ENCODE measurements around the gene TMEM242. TPM values are rescaled to one million over a fixed set of nuclear protein-coding genes. Genes with fewer than 3 reads are reported as not detected.

The TMEM242 gene
- total and polyA plus RNA-seq, 10 of the 15 experiments (the other 5 are each of a cell fraction or from before 2014, with no cell fraction given): 2.8 to 9.8 (median 5.5) TPM

DNA sequence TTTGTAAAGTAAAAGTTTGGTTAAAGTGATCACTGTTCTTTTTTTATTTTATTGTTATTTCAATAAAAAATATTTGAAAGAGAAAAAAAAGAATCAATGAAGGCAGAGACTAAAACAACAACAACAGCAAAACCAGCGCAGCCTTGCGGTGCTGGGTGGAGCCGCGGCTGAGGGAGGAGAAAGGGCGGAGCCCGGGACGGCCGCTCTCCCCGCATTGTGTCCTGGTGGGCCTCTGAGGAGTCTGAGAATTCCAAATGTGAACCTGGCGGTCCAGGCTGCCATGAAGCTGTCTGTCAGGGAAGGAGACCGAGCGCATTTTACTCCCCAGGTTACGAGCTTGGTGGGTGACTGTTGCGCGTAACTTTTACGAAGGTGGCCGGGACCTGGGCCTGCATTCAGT lies 43.2 kb downstream of the TMEM242 start (continued):
- no peak for TF ChIP-seq RCOR1 (conservative IDR thresholded peaks at IDR 0.05; ENCODE audit: low read depth, low read length)
- TF ChIP-seq PAX8 (IDR thresholded peaks at IDR 0.05): no peak

DNA sequence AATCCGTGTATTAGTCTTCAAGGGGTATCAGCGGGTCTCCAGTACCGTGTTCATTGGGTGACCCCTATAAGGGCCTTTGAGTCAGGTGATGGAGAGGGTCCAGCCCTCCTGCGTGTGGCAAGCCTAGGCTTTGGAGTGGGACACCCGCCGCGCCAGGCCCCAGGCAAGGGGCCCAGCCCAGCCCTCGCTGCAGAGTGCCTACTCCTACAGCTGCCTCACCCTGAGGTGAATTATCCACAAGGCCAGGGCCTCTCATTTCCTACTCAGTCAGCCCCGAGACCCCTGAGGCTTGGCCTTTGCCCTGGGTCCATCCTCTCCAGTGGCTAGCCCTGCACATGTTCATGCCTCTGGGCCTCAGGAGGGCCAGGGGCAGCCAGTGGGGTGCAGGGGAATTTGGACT lies 45.1 kb downstream of the TMEM242 start:
- BruUV-seq (replicated peaks): no TSS peak
- 68% methylated on average over 9 of the region's 9 CpGs for WGBS (ENCODE audit: insufficient coverage, insufficient replicate concordance, low lambda C conversion rate, missing lambda C conversion rate)
- in situ Hi-C loops (cut with MboI): no loop called here
- FAIRE-seq: no peak
- no peaks in the 10 kb centered on the region for H3K27me3 ChIP-seq (replicated peaks in 1 of 2; ENCODE audit: control insufficient read depth in 2 of 2, insufficient read depth in 2 of 2, low read length in 1 of 2)
- TF ChIP-seq RUNX3 (IDR thresholded peaks at IDR 0.05; ENCODE audit: low read length) (no peak), ZNF207 (IDR thresholded peaks at IDR 0.05; ENCODE audit: borderline replicate concordance) (no peak), STAT3 (IDR thresholded peaks at IDR 0.05; ENCODE audit: low read depth, low read length) (no peak), HDGF (IDR thresholded peaks at IDR 0.05) (no peak), SMAD1 (IDR thresholded peaks at IDR 0.05; ENCODE audit: low read depth, partially characterized antibody) (no peak), CHD1 (IDR thresholded peaks at IDR 0.05; ENCODE audit: low read depth, low read length) (no peak), PAX8 (IDR thresholded peaks at IDR 0.05) (no peak), SP1 (IDR thresholded peaks at IDR 0.05; ENCODE audit: low read depth, low read length) (no peak), NRF1 (conservative IDR thresholded peaks at IDR 0.05; ENCODE audit: low read depth, low read length) (no peak)
- TF ChIP-seq, protein P1, sequence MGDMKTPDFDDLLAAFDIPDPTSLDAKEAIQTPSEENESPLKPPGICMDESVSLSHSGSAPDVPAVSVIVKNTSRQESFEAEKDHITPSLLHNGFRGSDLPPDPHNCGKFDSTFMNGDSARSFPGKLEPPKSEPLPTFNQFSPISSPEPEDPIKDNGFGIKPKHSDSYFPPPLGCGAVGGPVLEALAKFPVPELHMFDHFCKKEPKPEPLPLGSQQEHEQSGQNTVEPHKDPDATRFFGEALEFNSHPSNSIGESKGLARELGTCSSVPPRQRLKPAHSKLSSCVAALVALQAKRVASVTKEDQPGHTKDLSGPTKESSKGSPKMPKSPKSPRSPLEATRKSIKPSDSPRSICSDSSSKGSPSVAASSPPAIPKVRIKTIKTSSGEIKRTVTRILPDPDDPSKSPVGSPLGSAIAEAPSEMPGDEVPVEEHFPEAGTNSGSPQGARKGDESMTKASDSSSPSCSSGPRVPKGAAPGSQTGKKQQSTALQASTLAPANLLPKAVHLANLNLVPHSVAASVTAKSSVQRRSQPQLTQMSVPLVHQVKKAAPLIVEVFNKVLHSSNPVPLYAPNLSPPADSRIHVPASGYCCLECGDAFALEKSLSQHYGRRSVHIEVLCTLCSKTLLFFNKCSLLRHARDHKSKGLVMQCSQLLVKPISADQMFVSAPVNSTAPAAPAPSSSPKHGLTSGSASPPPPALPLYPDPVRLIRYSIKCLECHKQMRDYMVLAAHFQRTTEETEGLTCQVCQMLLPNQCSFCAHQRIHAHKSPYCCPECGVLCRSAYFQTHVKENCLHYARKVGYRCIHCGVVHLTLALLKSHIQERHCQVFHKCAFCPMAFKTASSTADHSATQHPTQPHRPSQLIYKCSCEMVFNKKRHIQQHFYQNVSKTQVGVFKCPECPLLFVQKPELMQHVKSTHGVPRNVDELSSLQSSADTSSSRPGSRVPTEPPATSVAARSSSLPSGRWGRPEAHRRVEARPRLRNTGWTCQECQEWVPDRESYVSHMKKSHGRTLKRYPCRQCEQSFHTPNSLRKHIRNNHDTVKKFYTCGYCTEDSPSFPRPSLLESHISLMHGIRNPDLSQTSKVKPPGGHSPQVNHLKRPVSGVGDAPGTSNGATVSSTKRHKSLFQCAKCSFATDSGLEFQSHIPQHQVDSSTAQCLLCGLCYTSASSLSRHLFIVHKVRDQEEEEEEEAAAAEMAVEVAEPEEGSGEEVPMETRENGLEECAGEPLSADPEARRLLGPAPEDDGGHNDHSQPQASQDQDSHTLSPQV (IDR thresholded peaks at IDR 0.05): no peak
- TF ChIP-seq, protein P2, sequence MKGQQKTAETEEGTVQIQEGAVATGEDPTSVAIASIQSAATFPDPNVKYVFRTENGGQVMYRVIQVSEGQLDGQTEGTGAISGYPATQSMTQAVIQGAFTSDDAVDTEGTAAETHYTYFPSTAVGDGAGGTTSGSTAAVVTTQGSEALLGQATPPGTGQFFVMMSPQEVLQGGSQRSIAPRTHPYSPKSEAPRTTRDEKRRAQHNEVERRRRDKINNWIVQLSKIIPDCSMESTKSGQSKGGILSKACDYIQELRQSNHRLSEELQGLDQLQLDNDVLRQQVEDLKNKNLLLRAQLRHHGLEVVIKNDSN (IDR thresholded peaks at IDR 0.05; ENCODE audit: borderline replicate concordance, extremely low read length, insufficient read depth, low read depth, low read length): no peak
- TF ChIP-seq, protein P3, sequence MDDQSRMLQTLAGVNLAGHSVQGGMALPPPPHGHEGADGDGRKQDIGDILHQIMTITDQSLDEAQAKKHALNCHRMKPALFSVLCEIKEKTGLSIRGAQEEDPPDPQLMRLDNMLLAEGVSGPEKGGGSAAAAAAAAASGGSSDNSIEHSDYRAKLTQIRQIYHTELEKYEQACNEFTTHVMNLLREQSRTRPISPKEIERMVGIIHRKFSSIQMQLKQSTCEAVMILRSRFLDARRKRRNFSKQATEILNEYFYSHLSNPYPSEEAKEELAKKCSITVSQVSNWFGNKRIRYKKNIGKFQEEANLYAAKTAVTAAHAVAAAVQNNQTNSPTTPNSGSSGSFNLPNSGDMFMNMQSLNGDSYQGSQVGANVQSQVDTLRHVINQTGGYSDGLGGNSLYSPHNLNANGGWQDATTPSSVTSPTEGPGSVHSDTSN (IDR thresholded peaks at IDR 0.05; ENCODE audit: insufficient replicate concordance, low read depth, low read length): no peak
- no peak for ATAC-seq
- no peaks in the 10 kb centered on the region for H4K20me1 ChIP-seq (ENCODE audit: control insufficient read depth, insufficient read depth)
- intact Hi-C loops (cut with micrococcal nuclease; ENCODE audit: unreplicated experiment): loop anchor here (5.0 to 10.0 kb wide), 2 partner anchors 243 to 1951 kb away; no protein-coding TSS in a partner anchor
- H2AFZ ChIP-seq (ENCODE audit: control insufficient read depth, low read depth, low read length): no peak overlapping the region
- no peak overlapping the region for H3K4me3 ChIP-seq
- H3K4me2 ChIP-seq (ENCODE audit: control insufficient read depth, insufficient read depth): no peak overlapping the region
- no peaks in the 10 kb centered on the region for H3K9me3 ChIP-seq (replicated peaks; ENCODE audit: control insufficient read depth, insufficient read depth, low read length)
- ChIA-PET SMC1A (ENCODE audit: uncharacterized antibody, unreplicated experiment) (no interaction called here), POLR2A (no interaction called here), RAD21 (ENCODE audit: unreplicated experiment) (no interaction called here), CTCF (interaction anchor here (1.1 kb wide), 1 partner anchor 8 kb away, joined by 3 read pairs; no protein-coding TSS in a partner anchor)
- no peak overlapping the region for H3K27ac ChIP-seq (ENCODE audit: control insufficient read depth, insufficient read depth)
- no peak for DNase-seq (ENCODE audit: low read depth, low spot score)
- no peaks in the 10 kb centered on the region for H3K79me2 ChIP-seq (ENCODE audit: control insufficient read depth, insufficient read depth, low read length)
- H3K9ac ChIP-seq (ENCODE audit: control insufficient read depth, insufficient read depth, low read length): no peak overlapping the region
- H3K4me1 ChIP-seq (ENCODE audit: control insufficient read depth, insufficient read depth, low read length): no peaks in the 10 kb centered on the region
- H3K36me3 ChIP-seq (ENCODE audit: control insufficient read depth in 2 of 2, insufficient read depth in 2 of 2, low read length in 1 of 2): no peaks in the 10 kb centered on the region
